Adipocyte (in vitro differentiated cells): Measurements from ENCODE around the gene NUP42.
"Not testable (repeated sequence)": the region's sequence is repeated elsewhere in the genome, so short reads cannot be mapped to it uniquely, and the experiment has no call there.

Source experiments
- DNase-seq: peaks from one replicate; pipeline ENCODE4 v3.0.0-alpha.2; 2015; ENCODE audit warnings: low read depth
- H3K27me3 ChIP-seq: replicated peaks from 2 replicates; pipeline ENCODE4 v1.7.0; 2013; ENCODE audit warnings: mild to moderate bottlenecking, low read length, moderate library complexity; ENCODE audit not compliant: control insufficient read depth, insufficient read depth
- H3K36me3 ChIP-seq: 2 replicates; pipeline ENCODE4 v1.7.0; 2013; ENCODE audit warnings: low read length, mild to moderate bottlenecking, moderate library complexity; ENCODE audit not compliant: control insufficient read depth, insufficient read depth, severe bottlenecking
- H3K4me1 ChIP-seq: 2 replicates; pipeline ENCODE4 v1.7.0; 2013; ENCODE audit warnings: mild to moderate bottlenecking, low read length, moderate library complexity; ENCODE audit not compliant: control insufficient read depth, insufficient read depth
- H3K4me3 ChIP-seq: 2 replicates; pipeline ENCODE4 v1.7.0; 2013; ENCODE audit warnings: mild to moderate bottlenecking, low read length, moderate library complexity
- H3K9ac ChIP-seq: 2 replicates; pipeline ENCODE4 v1.7.0; 2013; ENCODE audit warnings: mild to moderate bottlenecking, low read length, moderate library complexity
- H3K9me3 ChIP-seq: 2 replicates; pipeline ENCODE4 v1.7.0; 2013; ENCODE audit warnings: mild to moderate bottlenecking, low read length, moderate library complexity; ENCODE audit not compliant: control insufficient read depth

NUP42 gene

DNA sequence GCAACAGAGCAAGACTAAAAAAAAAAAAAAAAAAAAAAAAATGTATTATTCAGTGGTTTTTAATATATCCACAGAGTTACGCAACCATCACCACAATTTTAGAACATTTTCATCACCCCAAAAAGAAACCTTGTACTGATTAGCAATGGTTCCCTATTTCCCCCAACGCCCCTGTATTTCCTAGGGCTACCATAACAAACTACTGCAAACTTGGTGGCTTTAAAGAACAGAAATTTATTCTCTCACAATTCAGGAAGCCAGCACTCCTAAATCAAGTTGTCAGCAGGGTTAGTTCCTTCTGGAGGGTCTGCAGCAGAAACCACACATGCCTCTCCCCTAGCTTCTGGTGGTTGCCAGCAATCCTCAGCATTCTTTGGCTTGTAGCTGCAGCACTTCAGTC, 5.9 kb upstream of the NUP42 start:
- DNase-seq = no peak
- no peaks in the 10 kb centered on the region for H3K27me3 ChIP-seq
- no peak overlapping the region for H3K4me3 ChIP-seq
- no peak overlapping the region for H3K9ac ChIP-seq
- peaks cover 10% of the 10 kb centered on the region for H3K4me1 ChIP-seq
- no peaks in the 10 kb centered on the region for H3K9me3 ChIP-seq
- H3K36me3 ChIP-seq = peaks cover 16% of the 10 kb centered on the region

GRCh38 chr7:23183279-23184012, 1.6 kb downstream of the NUP42 start:
- H3K27me3 ChIP-seq = no peaks in the 10 kb centered on the region
- no peaks in the 10 kb centered on the region for H3K9me3 ChIP-seq
- DNase-seq = peak; percentile 4
- H3K4me3 ChIP-seq = peak overlapping the region; percentile 99
- H3K9ac ChIP-seq = peak overlapping the region; percentile 97
- H3K36me3 ChIP-seq = peaks cover 34% of the 10 kb centered on the region
- peaks cover 24% of the 10 kb centered on the region for H3K4me1 ChIP-seq

GRCh38 chr7:23184291-23184690, 2.4 kb downstream of the NUP42 start:
- Histone ChIP-seq H3K27me3 (no peaks in the 10 kb centered on the region), H3K4me1 (peaks cover 24% of the 10 kb centered on the region), H3K9me3 (no peaks in the 10 kb centered on the region), H3K4me3 (peak overlapping the region; percentile 99), H3K36me3 (peaks cover 43% of the 10 kb centered on the region), H3K9ac (peak overlapping the region; percentile 97)
- no peak for DNase-seq

- peak; percentile 86 for DNase-seq
- Histone ChIP-seq H3K27me3 (no peaks in the 10 kb centered on the region), H3K4me1 (peaks cover 24% of the 10 kb centered on the region), H3K9me3 (no peaks in the 10 kb centered on the region), H3K9ac (no peak overlapping the region), H3K4me3 (no peak overlapping the region), H3K36me3 (peaks cover 45% of the 10 kb centered on the region)
Observed at GRCh38 chr7:23184709-23185359, 3.0 kb downstream of the NUP42 start.

DNA sequence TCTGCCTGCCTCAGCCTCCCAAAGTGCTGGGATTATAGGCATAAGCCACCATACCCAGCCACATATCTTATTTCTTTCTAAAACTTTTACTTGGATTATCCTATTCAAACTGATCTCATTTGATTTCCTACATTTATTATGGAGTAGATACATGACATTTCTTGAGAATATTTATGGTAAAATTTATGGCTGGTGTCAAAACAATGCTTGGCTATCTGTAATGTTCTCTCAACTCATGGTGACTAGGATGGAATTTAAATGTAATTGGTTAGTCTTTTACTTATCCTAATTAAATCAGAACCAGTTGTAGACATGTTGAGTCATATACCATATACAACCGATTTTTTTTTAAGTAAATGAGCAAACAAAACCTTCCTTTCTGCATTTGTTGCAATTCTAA, 4.1 kb downstream of the NUP42 start:
- no peaks in the 10 kb centered on the region for H3K9me3 ChIP-seq
- peaks cover 53% of the 10 kb centered on the region for H3K36me3 ChIP-seq
- peaks cover 25% of the 10 kb centered on the region for H3K4me1 ChIP-seq
- no peaks in the 10 kb centered on the region for H3K27me3 ChIP-seq
- no peak for DNase-seq
- no peak overlapping the region for H3K4me3 ChIP-seq
- H3K9ac ChIP-seq = peak overlapping the region; percentile 27

DNA sequence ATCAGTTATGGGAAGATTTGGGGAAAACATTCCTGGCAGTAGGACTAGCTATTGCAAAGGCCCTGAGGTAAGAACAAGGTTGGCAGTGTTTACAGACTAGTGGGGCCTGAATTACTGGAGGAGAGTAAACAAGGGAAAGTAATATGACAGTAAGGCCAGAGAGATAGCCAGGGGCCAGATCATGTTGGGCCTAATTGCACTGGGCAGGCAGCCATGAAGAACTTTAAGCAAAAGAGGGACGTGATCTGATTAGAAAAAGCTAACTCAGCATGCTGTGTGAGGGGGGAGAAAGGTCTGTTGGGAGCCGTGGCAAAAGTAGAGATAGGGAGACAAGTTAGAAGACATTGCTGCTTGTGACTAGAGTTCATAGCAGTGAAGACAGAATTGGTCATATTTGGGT, 9.2 kb downstream of the NUP42 start:
- no peak overlapping the region for H3K9ac ChIP-seq
- DNase-seq = no peak
- H3K9me3 ChIP-seq = no peaks in the 10 kb centered on the region
- peaks cover 74% of the 10 kb centered on the region for H3K36me3 ChIP-seq
- no peaks in the 10 kb centered on the region for H3K27me3 ChIP-seq
- H3K4me3 ChIP-seq = no peak overlapping the region
- H3K4me1 ChIP-seq = peaks cover 4% of the 10 kb centered on the region

DNA sequence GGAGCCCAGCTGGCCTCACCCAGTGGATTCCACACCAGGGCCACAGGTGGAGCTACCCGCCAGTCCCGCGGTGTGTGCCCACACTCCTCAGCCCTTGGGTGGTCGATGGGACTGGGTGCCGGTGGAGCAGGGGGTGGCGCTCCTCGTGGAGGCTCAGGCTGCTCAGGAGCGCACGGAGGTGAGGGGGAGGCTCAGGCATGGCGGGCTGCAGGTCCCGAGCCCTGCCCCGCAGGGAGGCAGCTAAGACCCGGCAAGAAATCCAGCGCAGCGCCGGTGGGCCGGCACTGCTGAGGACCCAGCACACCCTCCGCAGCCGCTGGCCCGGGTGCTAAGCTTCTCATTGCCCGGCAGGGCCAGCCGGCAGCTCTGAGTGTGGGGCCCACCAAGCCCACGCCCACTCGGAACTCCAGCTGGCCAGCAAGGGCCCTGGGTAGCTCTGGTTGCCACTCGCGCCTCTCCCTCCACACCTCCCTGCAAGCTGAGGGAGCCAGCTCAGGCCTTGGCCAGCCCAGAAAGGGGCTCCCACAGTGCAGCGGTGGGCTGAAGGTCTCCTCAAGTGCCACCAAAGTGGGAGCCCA, 11.9 kb downstream of the NUP42 start:
- not testable (repeated sequence) for H3K9me3 ChIP-seq, H3K4me1 ChIP-seq, DNase-seq, H3K4me3 ChIP-seq, H3K27me3 ChIP-seq, H3K9ac ChIP-seq
- H3K36me3 ChIP-seq = peaks cover 61% of the 10 kb centered on the region

DNA sequence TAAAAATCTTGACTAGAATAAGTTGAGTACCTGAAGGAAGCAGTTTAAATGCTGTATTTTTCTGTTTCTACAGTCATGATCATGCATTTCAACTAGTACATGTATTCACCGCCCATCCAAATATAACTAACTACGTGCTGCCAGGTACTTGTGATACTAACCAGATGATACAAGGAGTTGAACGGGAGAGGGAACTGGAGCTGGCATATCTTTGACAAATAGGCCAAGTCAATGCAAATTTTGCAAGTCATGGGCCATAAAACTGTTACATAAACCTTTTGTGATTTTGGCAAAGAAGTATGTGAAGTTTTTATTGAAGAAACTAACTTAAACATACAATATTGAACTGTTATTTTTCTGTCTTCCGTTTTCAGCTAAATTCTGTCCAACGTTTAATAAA, 14.5 kb downstream of the NUP42 start:
- DNase-seq = no peak
- Histone ChIP-seq H3K4me3 (no peak overlapping the region), H3K27me3 (no peaks in the 10 kb centered on the region), H3K9me3 (no peaks in the 10 kb centered on the region), H3K36me3 (peaks cover 67% of the 10 kb centered on the region), H3K9ac (no peak overlapping the region), H3K4me1 (peaks cover 3% of the 10 kb centered on the region)

DNA sequence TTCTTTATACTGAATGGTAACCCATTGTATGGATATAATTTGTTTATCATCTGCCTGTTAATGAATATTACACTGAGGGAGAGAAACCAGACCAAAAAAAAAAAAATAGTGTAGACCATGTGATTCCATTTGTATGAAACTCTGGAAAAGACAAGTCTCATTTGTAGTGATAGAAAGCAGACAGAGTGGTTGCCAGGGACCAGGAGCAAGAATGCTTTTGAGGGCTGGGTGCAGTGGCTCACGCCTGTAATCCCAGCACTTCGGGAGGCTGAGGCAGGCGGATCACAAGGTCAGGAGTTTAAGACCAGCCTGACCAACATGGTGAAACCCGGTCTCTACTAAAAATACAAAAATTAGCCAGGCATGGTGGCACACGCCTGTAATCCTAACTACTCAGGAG, 15.9 kb downstream of the NUP42 start:
- not testable (repeated sequence) for DNase-seq, H3K9me3 ChIP-seq, H3K9ac ChIP-seq, H3K27me3 ChIP-seq, H3K4me1 ChIP-seq, H3K4me3 ChIP-seq
- H3K36me3 ChIP-seq = peaks cover 61% of the 10 kb centered on the region

DNA sequence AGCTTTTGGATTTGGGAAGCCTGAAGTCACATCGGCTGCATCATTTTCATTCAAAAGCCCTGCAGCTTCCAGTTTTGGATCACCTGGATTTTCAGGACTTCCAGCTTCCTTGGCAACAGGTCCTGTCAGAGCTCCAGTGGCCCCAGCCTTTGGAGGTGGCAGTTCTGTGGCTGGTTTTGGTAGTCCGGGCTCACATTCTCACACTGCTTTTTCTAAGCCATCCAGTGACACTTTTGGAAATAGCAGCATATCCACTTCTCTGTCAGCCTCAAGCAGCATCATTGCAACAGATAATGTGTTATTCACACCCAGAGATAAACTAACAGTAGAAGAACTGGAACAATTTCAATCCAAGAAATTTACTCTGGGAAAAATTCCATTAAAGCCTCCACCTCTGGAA, 18.5 kb downstream of the NUP42 start:
- Histone ChIP-seq H3K36me3 (peaks cover 45% of the 10 kb centered on the region), H3K27me3 (no peaks in the 10 kb centered on the region), H3K4me1 (peaks cover 3% of the 10 kb centered on the region), H3K4me3 (no peak overlapping the region), H3K9ac (no peak overlapping the region), H3K9me3 (no peaks in the 10 kb centered on the region)
- DNase-seq = no peak

- no peaks in the 10 kb centered on the region for H3K9me3 ChIP-seq
- DNase-seq = no peak
- no peak overlapping the region for H3K4me3 ChIP-seq
- no peak overlapping the region for H3K9ac ChIP-seq
- no peaks in the 10 kb centered on the region for H3K4me1 ChIP-seq
- no peaks in the 10 kb centered on the region for H3K27me3 ChIP-seq
- H3K36me3 ChIP-seq = peaks cover 27% of the 10 kb centered on the region
Observed at GRCh38 chr7:23204241-23204640, 22.4 kb downstream of the NUP42 start.
